NCI-H1436 (cell line): ENCODE data around the gene PDHX.

Experiments used
- DNase-seq: peaks from one replicate; lab custom pipeline; 2025; lab: John Stamatoyannopoulos, UW

Gene PDHX

GRCh38 chr11:34990916-34991315, 74.5 kb downstream of the PDHX start:
- no peak for DNase-seq

GRCh38 chr11:34994854-34995253, 78.4 kb downstream of the PDHX start:
- no peak for DNase-seq

- DNase-seq = no peak
These were observed 80.5 kb downstream of the PDHX start for GRCh38 chr11:34996958-34997357.

GRCh38 chr11:34997952-34998528, 81.6 kb downstream of the PDHX start:
- no peak for DNase-seq

GRCh38 chr11:34999453-34999852, 83.0 kb downstream of the PDHX start:
- no peak for DNase-seq

GRCh38 chr11:35003186-35003585, 86.8 kb downstream of the PDHX start:
- DNase-seq = no peak

- no peak for DNase-seq
These were observed 87.2 kb downstream of the PDHX start for GRCh38 chr11:35003658-35004057.

- no peak for DNase-seq
These were observed 88.8 kb downstream of the PDHX start for GRCh38 chr11:35005141-35005780.

- no peak for DNase-seq
These were observed 90.1 kb downstream of the PDHX start for GRCh38 chr11:35006389-35007128.

- DNase-seq = no peak
These were observed 90.9 kb downstream of the PDHX start for GRCh38 chr11:35007277-35007676.

- DNase-seq = no peak
These were observed 92.9 kb downstream of the PDHX start for GRCh38 chr11:35009191-35009943.

- no peak for DNase-seq
These were observed 93.5 kb downstream of the PDHX start for GRCh38 chr11:35009944-35010342.

- DNase-seq = no peak
These were observed 94.2 kb downstream of the PDHX start for GRCh38 chr11:35010654-35011053.

GRCh38 chr11:35011389-35011788, 95.0 kb downstream of the PDHX start:
- DNase-seq = no peak

GRCh38 chr11:35011944-35012343, 95.5 kb downstream of the PDHX start:
- DNase-seq = no peak

GRCh38 chr11:35012467-35013191, 96.2 kb downstream of the PDHX start:
- DNase-seq = no peak

GRCh38 chr11:35013514-35014233, 97.3 kb downstream of the PDHX start:
- DNase-seq = no peak

GRCh38 chr11:35014346-35014745, 97.9 kb downstream of the PDHX start:
- DNase-seq = no peak

- no peak for DNase-seq
These were observed 99.4 kb downstream of the PDHX start for GRCh38 chr11:35015621-35016387.

- no peak for DNase-seq
These were observed 100.5 kb downstream of the PDHX start for GRCh38 chr11:35016916-35017315.
